PC-9 (cell line): Measurements from ENCODE around the gene NACC2. TPM values are rescaled to one million over a fixed set of nuclear protein-coding genes. Genes with fewer than 3 reads are reported as not detected.

ENCODE experiments used
- BruUV-seq: library from RNA; stranded (reverse); fragments of 400-500 nt; replicated peaks from 2 replicates; lab custom pipeline; 2021; lab: Mats Ljungman, UMichigan
- CTCF ChIA-PET: fragments of 300-600 bp; sonication (Branson Sonifier 250); formaldehyde crosslinking; loops from one replicate; lab custom pipeline; 2022; ENCODE audit warnings: antibody characterized with exemption; lab: Charles Lee
- POLR2A ChIA-PET: fragments of 300-600 bp; sonication (Branson Sonifier 250); formaldehyde crosslinking; loops from one replicate; lab custom pipeline; 2022; ENCODE audit warnings: antibody characterized with exemption; ENCODE audit not compliant: unreplicated experiment; lab: Charles Lee
- DNase-seq, 2 experiments: peaks; one replicate each; pipeline versions ENCODE4 v3.0.0 to v3.0.0-alpha.2; 2015 to 2022; ENCODE audit warnings: mixed read lengths in 1 of 2
- H2AFZ ChIP-seq: fragments of 200-600 bp; sonication (generic); 2 replicates; pipeline ENCODE4 v1.8.1; 2017; ENCODE audit warnings: antibody characterized with exemption
- H3F3A ChIP-seq: fragments of 200-600 bp; sonication (generic); 2 replicates; pipeline ENCODE4 v1.8.1; 2017; ENCODE audit warnings: antibody characterized with exemption, mild to moderate bottlenecking, low read depth; ENCODE audit not compliant: insufficient read depth
- H3K27ac ChIP-seq: fragments of 200-600 bp; sonication (generic); 2 replicates; pipeline ENCODE4 v1.6.1; 2016; ENCODE audit warnings: mixed run types
- H3K27me3 ChIP-seq: fragments of 200-600 bp; sonication (generic); 2 replicates; pipeline ENCODE4 v1.6.1; 2016; ENCODE audit warnings: low read depth, mixed run types; ENCODE audit not compliant: insufficient read depth
- H3K36me3 ChIP-seq: fragments of 200-600 bp; sonication (generic); 2 replicates; pipeline ENCODE4 v1.6.1; 2016; ENCODE audit warnings: low read depth, mixed run types
- H3K4me1 ChIP-seq: fragments of 200-600 bp; sonication (generic); replicated peaks from 2 replicates; pipeline ENCODE4 v1.6.1; 2016; ENCODE audit warnings: mixed run types; ENCODE audit not compliant: insufficient read depth
- H3K4me2 ChIP-seq: fragments of 200-600 bp; sonication (generic); 2 replicates; pipeline ENCODE4 v1.6.1; 2017; ENCODE audit warnings: mixed run types
- H3K4me3 ChIP-seq: fragments of 200-600 bp; sonication (generic); 2 replicates; pipeline ENCODE4 v1.6.1; 2016; ENCODE audit warnings: mixed run types
- H3K79me2 ChIP-seq: fragments of 200-600 bp; sonication (generic); 2 replicates; pipeline ENCODE4 v1.6.1; 2017; ENCODE audit warnings: low read depth, mixed run types
- H3K9me2 ChIP-seq: fragments of 200-600 bp; sonication (generic); 2 replicates; pipeline ENCODE4 v1.8.1; 2017; ENCODE audit warnings: mild to moderate bottlenecking; ENCODE audit not compliant: insufficient read depth
- H3K9me3 ChIP-seq: fragments of 200-600 bp; sonication (generic); 2 replicates; pipeline ENCODE4 v1.8.1; 2016; ENCODE audit warnings: low read depth; ENCODE audit not compliant: insufficient read depth
- H4K20me1 ChIP-seq: fragments of 200-600 bp; sonication (generic); 2 replicates; pipeline ENCODE4 v1.8.1; 2017; ENCODE audit not compliant: insufficient read depth
- CTCF ChIP-seq: fragments of 200-600 bp; sonication (generic); conservative IDR thresholded peaks from 2 replicates; pipeline ENCODE4 v1.6.1; 2017; ENCODE audit warnings: mixed run types, antibody characterized with exemption, mild to moderate bottlenecking, moderate library complexity
- EZH2 ChIP-seq: fragments of 200-600 bp; sonication (generic); IDR thresholded peaks from 2 replicates; pipeline ENCODE4 v1.8.0; 2017; ENCODE audit warnings: antibody characterized with exemption, low read depth
- intact Hi-C: fragments of 100-400 bp; cut with micrococcal nuclease; formaldehyde crosslinking; loops from one replicate; pipeline ENCODE4 v1.10.0; 2022; ENCODE audit not compliant: unreplicated experiment
- total RNA-seq: library from RNA; stranded (reverse); gene quantifications from 2 replicates; pipeline ENCODE4 v1.2.3, GENCODE V29; 2021

Gene NACC2
- total RNA-seq, 1 experiment from 2014 or later, result 22.4 TPM

GRCh38 chr9:136122425-136123383 lies 27.6 kb upstream of the NACC2 start:
- intact Hi-C loops, result loop anchor here (5.0 kb wide), 3 partner anchors 35 to 520 kb away; no protein-coding TSS in a partner anchor
- Histone ChIP-seq H3K36me3 (no peaks in the 10 kb centered on the region), H2AFZ (no peak overlapping the region), H3K27me3 (peaks cover 33% of the 10 kb centered on the region), H3K4me1 (0 out of 2 replicates have a peak, but pooled peaks cover 4% of the 10 kb centered on the region), H3K79me2 (peaks cover 3% of the 10 kb centered on the region), H3K4me2 (no peak overlapping the region), H3F3A (peaks cover 5% of the 10 kb centered on the region; the same call in 1 of the 2 replicates), H3K9me3 (no peaks in the 10 kb centered on the region), H3K4me3 (no peak overlapping the region), H3K27ac (no peak overlapping the region), H4K20me1 (no peaks in the 10 kb centered on the region), H3K9me2 (no peaks in the 10 kb centered on the region)
- TF ChIP-seq EZH2, result no peak
- TF ChIP-seq CTCF, result peak; percentile 93
- ChIA-PET CTCF (interaction anchor here (0.9 to 2.2 kb wide), 2 partner anchors 28 to 33 kb away, joined by 3 to 13 read pairs; partner anchors contain the start of gene NACC2), POLR2A (interaction anchor here (0.6 kb wide), 1 partner anchor 84 kb away, joined by 8 read pairs; no protein-coding TSS in a partner anchor)
- no TSS peak for BruUV-seq
- DNase-seq, result peak in 1 of 2 experiments; percentile 74

DNA sequence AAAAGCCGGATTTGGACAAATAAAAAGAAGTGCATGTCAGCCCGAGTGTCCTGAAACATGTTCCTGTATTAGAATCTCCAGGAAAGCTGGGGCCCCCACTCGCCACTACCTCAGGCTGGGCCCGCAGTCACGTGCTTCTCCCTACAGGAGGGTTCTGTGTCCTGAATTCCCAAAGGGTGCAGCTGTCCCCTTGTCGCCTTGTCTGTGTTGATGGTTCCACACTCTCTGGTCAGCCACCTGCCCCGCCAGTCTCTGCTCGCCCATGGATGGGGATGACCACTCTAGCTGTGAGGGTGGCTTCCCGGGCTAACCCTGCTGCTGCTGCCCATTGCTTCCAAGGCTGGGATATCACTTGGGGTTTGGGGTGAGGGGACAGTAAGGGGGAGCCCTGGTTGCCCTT lies 26.7 kb upstream of the NACC2 start:
- H3K4me3 ChIP-seq, result no peak overlapping the region
- H3K27ac ChIP-seq, result no peak overlapping the region
- TF ChIP-seq CTCF, result no peak
- TF ChIP-seq EZH2, result no peak
- peaks cover 24% of the 10 kb centered on the region for H3K27me3 ChIP-seq
- DNase-seq, result no peak
- intact Hi-C loops, result loop anchor here (5.0 kb wide), 3 partner anchors 34 to 520 kb away; no protein-coding TSS in a partner anchor
- no peak overlapping the region for H3K4me2 ChIP-seq
- 0 out of 2 replicates have a peak, but pooled peaks cover 12% of the 10 kb centered on the region for H3K4me1 ChIP-seq
- H2AFZ ChIP-seq, result no peak overlapping the region
- CTCF ChIA-PET, result interaction anchor here (0.9 to 2.2 kb wide), 2 partner anchors 27 to 32 kb away, joined by 3 to 13 read pairs; partner anchors contain the start of gene NACC2
- POLR2A ChIA-PET, result interaction anchor here (0.6 to 0.7 kb wide), 2 partner anchors 10 to 365 kb away, joined by 4 to 8 read pairs; no protein-coding TSS in a partner anchor
- peaks cover 5% of the 10 kb centered on the region; the same call in 1 of the 2 replicates for H3F3A ChIP-seq
- H3K9me3 ChIP-seq, result no peaks in the 10 kb centered on the region
- H3K79me2 ChIP-seq, result peaks cover 12% of the 10 kb centered on the region
- no peaks in the 10 kb centered on the region for H4K20me1 ChIP-seq
- H3K9me2 ChIP-seq, result no peaks in the 10 kb centered on the region
- BruUV-seq, result no TSS peak
- no peaks in the 10 kb centered on the region for H3K36me3 ChIP-seq

DNA sequence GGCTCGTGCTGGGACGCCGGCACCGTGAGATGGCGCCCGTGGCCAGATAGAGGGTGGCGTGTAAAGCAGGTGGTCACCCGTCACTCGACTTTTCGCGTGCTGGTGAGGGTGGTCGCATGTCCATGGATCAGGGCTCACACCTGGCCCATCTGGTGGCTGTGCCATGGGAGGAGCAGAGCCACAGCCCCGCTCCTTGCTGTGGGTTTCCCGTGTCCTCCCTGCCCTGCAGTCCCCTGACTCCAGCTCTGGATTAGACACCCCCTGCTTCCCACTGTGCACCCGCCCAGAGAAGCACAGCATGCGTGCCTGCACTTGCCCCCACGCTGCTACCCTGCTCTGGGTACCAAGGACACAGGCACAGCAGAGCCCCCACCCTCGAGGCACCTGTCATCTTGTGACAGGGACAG lies 25.4 kb upstream of the NACC2 start:
- 0 out of 2 replicates have a peak, but pooled peaks cover 12% of the 10 kb centered on the region for H3K4me1 ChIP-seq
- no peak for TF ChIP-seq CTCF
- TF ChIP-seq EZH2, result no peak
- no peak for DNase-seq
- peaks cover 11% of the 10 kb centered on the region; the same call in 1 of the 2 replicates for H3K27me3 ChIP-seq
- no peak overlapping the region for H2AFZ ChIP-seq
- peaks cover 3% of the 10 kb centered on the region; the same call in 1 of the 2 replicates for H4K20me1 ChIP-seq
- H3K4me2 ChIP-seq, result no peak overlapping the region
- H3K4me3 ChIP-seq, result no peak overlapping the region
- H3F3A ChIP-seq, result peaks cover 5% of the 10 kb centered on the region; the same call in 1 of the 2 replicates
- no peaks in the 10 kb centered on the region for H3K9me3 ChIP-seq
- no peak overlapping the region for H3K27ac ChIP-seq
- H3K36me3 ChIP-seq, result no peaks in the 10 kb centered on the region
- CTCF ChIA-PET, result interaction anchor here (2.2 kb wide), 1 partner anchor 30 kb away, joined by 13 read pairs; no protein-coding TSS in a partner anchor
- no peaks in the 10 kb centered on the region for H3K9me2 ChIP-seq
- intact Hi-C loops, result loop anchor here (5.0 kb wide), 3 partner anchors 33 to 518 kb away; no protein-coding TSS in a partner anchor
- POLR2A ChIA-PET, result no interaction called here
- no TSS peak for BruUV-seq
- H3K79me2 ChIP-seq, result peaks cover 26% of the 10 kb centered on the region
